Activated CD8-positive, alpha-beta T cell treated with anti-CD3 and anti-CD28 coated beads for 36 hours (primary cell): ENCODE results near the gene RGP1. TPM values are rescaled to one million over a fixed set of nuclear protein-coding genes. Genes with fewer than 3 reads are reported as not detected.

ENCODE experiments used
- ATAC-seq: fragments of 200-7000 bp; cut with Tn5 transposase; one replicate; pipeline ENCODE4 v1.10.0; 2021; ENCODE audit warnings: mild to moderate bottlenecking, moderate library complexity
- CTCF ChIA-PET: fragments of 350-600 bp; sonication (Branson Sonifier 250); formaldehyde crosslinking; loops from one replicate; lab custom pipeline; 2021; ENCODE audit warnings: antibody characterized with exemption; lab: Charles Lee
- POLR2A ChIA-PET: fragments of 350-600 bp; sonication (Branson Sonifier 250); formaldehyde crosslinking; loops from one replicate; lab custom pipeline; 2021; ENCODE audit warnings: antibody characterized with exemption; lab: Charles Lee
- DNase-seq: peaks from one replicate; pipeline ENCODE4 v3.0.0-alpha.2; 2020
- H3K27ac Mint-ChIP-seq: one replicate; pipeline ENCODE4 v1.8.0; 2021; ENCODE audit warnings: mild to moderate bottlenecking, mixed read lengths
- H3K27me3 Mint-ChIP-seq: one replicate; pipeline ENCODE4 v1.8.0; 2021; ENCODE audit warnings: mixed read lengths
- H3K36me3 Mint-ChIP-seq: one replicate; pipeline ENCODE4 v1.8.0; 2021; ENCODE audit warnings: low read depth, mixed read lengths
- H3K4me1 Mint-ChIP-seq: one replicate; pipeline ENCODE4 v1.8.0; 2021; ENCODE audit warnings: low read depth, mixed read lengths
- H3K4me3 Mint-ChIP-seq: one replicate; pipeline ENCODE4 v1.8.0; 2021; ENCODE audit warnings: mild to moderate bottlenecking, moderate library complexity, mixed read lengths
- H3K9me3 Mint-ChIP-seq: one replicate; pipeline ENCODE4 v1.8.0; 2021; ENCODE audit warnings: mixed read lengths
- CTCF ChIP-seq: fragments of 200-600 bp; IDR thresholded peaks from one replicate; pipeline ENCODE4 v1.8.0; 2022; ENCODE audit warnings: antibody characterized with exemption, mild to moderate bottlenecking
- intact Hi-C: fragments of 100-400 bp; cut with micrococcal nuclease; formaldehyde crosslinking; loops from one replicate; pipeline ENCODE4 v1.10.0; 2022
- total RNA-seq, 2 experiments: library from RNA; stranded (reverse); gene quantifications; one replicate each; pipeline ENCODE4 v1.2.3, GENCODE V29; 2021

RGP1 gene
- total RNA-seq, 2 experiments from 2014 or later, result 13.0 to 14.8 TPM

DNA sequence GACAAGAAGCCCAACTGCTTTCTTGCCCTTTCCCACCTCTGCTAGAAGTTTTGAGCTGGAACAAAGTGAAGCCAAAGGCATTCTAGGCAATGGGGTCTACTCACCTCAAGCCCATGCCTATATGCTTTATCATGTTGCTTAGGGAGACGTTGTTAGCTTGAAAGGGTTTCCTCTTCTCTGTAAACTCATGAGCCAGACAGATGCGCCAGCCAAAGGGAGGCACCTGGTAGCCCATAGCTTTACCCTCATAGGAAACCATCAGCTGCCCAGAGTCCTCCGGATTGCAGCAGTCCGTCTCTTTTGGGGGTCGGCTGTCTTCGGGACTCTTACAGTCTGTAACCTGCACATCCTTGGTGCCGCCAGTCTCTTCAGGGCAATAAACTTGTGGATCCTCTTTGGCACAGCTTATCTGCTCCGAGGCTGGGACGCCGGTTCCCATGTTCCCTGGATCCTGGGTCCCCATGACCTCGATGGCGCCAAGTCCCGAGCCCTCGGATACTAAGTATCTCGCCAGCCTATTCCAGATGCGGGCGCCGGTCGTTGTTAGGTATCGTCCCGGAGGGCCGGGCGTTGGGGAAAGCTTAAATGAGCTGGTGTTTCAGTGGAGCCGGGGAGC is 737 bp upstream of the RGP1 start:
- Mint-ChIP-seq H3K4me1 (peaks cover 32% of the 10 kb centered on the region), H3K36me3 (peaks cover 19% of the 10 kb centered on the region), H3K27me3 (no peaks in the 10 kb centered on the region), H3K9me3 (no peaks in the 10 kb centered on the region), H3K4me3 (peak overlapping the region; percentile 85), H3K27ac (peak overlapping the region; percentile 66)
- no peak for TF ChIP-seq CTCF
- ATAC-seq, result no peak
- intact Hi-C loops, result no loop called here
- ChIA-PET CTCF (interaction anchor here (0.7 to 6.6 kb wide), 18 partner anchors 8 to 263 kb away, joined by 3 to 51 read pairs (median 4); partner anchors contain the start of genes CCDC107, HINT2, RMRP and SPAG8), POLR2A (interaction anchor here (0.8 to 2.9 kb wide), 5 partner anchors 8 to 21 kb away, joined by 3 to 16 read pairs (median 5); partner anchors contain the start of genes CREB3 and TLN1)
- DNase-seq, result peak; percentile 49

DNA sequence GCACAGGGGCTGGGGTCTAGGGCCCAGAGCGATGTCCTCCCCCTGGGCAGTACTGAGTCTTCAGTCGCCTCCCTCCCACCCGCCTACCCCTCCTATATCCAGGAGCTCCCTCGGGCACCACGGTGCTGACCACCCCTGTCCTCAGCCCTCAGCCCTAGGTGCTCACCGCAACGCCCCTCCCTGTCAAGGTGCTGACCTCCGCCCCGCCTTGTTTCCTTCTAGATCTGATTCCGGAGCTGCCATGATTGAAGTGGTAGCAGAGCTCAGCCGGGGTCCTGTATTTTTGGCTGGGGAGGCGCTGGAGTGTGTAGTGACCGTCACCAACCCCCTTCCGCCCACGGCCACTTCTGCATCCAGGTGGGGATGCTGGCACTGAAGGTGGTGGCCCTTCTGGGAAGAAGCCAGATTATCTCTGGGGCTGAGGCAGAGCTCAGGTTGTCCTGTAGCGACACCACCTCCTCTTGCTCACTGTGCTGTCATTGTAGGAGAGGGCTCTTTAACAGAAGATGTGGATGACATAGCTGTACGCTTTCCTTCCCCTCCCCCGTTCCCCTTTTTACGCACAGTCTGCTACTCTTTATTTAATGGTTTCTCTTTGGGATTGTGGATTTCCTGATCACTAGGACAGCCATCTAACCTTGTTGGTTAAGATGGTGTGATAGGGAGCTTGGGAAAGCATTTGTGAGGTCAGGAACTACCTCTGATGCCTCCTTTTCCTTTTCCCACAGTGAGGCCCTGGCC is 598 bp downstream of the RGP1 start:
- intact Hi-C loops, result no loop called here
- peak overlapping the region; percentile 88 for H3K27ac Mint-ChIP-seq
- H3K4me1 Mint-ChIP-seq, result peaks cover 30% of the 10 kb centered on the region
- DNase-seq, result peak; percentile 64
- no peaks in the 10 kb centered on the region for H3K27me3 Mint-ChIP-seq
- TF ChIP-seq CTCF, result no peak
- peak overlapping the region; percentile 94 for H3K4me3 Mint-ChIP-seq
- peak; percentile 64 for ATAC-seq
- no peaks in the 10 kb centered on the region for H3K9me3 Mint-ChIP-seq
- ChIA-PET POLR2A (interaction anchor here (1.1 to 1.2 kb wide), 2 partner anchors 17 to 21 kb away, joined by 3 to 4 read pairs; partner anchors contain the start of genes CREB3 and TLN1), CTCF (interaction anchor here (0.8 to 3.9 kb wide), 14 partner anchors 10 to 146 kb away, joined by 3 to 21 read pairs (median 4); partner anchors contain the start of gene HINT2)
- peaks cover 17% of the 10 kb centered on the region for H3K36me3 Mint-ChIP-seq

DNA sequence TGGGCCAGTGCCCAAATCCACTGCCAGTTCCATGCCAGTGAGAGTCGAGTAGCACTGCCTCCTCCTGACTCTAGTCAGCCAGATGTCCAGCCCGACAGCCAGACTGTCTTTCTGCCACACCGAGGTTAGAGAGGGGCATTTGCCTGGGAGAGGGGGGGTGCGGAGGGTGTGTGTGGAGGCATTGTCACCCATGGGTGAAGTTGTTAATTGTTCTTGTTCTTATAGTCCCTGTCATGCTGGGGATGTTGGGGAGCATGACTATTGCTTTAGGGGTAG is 1.1 kb downstream of the RGP1 start:
- Mint-ChIP-seq H3K27me3 (no peaks in the 10 kb centered on the region), H3K4me3 (peak overlapping the region; percentile 94), H3K27ac (peak overlapping the region; percentile 88), H3K36me3 (peaks cover 15% of the 10 kb centered on the region), H3K4me1 (peaks cover 28% of the 10 kb centered on the region), H3K9me3 (no peaks in the 10 kb centered on the region)
- intact Hi-C loops, result no loop called here
- no peak for TF ChIP-seq CTCF
- no peak for DNase-seq
- CTCF ChIA-PET, result interaction anchor here (0.8 to 3.1 kb wide), 10 partner anchors 10 to 146 kb away, joined by 3 to 11 read pairs (median 4); partner anchors contain the start of gene HINT2
- POLR2A ChIA-PET, result interaction anchor here (1.1 to 1.2 kb wide), 2 partner anchors 18 to 21 kb away, joined by 3 to 4 read pairs; partner anchors contain the start of genes CREB3 and TLN1
- ATAC-seq, result no peak

DNA sequence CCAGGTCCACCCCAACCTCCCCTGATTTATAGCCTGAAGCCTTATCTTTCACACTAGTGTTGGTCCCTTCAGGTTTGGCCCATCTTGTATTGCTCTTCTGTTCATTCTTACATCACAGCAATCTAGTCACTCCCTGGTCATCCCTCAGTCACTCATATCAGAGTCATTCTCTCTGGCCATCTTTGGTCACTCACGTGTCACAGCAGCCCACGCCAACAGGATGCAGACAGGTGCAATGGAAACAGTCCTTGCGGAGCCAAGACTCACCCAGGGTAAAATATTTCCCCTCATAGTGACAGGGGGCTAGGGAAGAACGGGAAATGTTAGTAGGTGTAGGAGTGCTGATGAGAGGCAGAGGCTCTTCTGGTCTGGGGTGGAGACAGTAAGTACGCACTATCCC is 4.4 kb downstream of the RGP1 start:
- CTCF ChIA-PET, result interaction anchor here (1.2 to 2.0 kb wide), 4 partner anchors 18 to 57 kb away, joined by 3 to 6 read pairs (median 4); no protein-coding TSS in a partner anchor
- no peaks in the 10 kb centered on the region for H3K27me3 Mint-ChIP-seq
- POLR2A ChIA-PET, result interaction anchor here (0.9 to 1.4 kb wide), 2 partner anchors 22 to 61 kb away, joined by 3 to 5 read pairs; partner anchors contain the start of genes CREB3 and TLN1
- ATAC-seq (no peak), DNase-seq (no peak)
- intact Hi-C loops, result no loop called here
- no peak overlapping the region for H3K27ac Mint-ChIP-seq
- no peak overlapping the region for H3K4me3 Mint-ChIP-seq
- peaks cover 20% of the 10 kb centered on the region for H3K4me1 Mint-ChIP-seq
- no peak for TF ChIP-seq CTCF
- no peaks in the 10 kb centered on the region for H3K9me3 Mint-ChIP-seq
- H3K36me3 Mint-ChIP-seq, result peaks cover 7% of the 10 kb centered on the region
